AG10803 (cell line): Measurements from ENCODE around the gene COL11A2.

ENCODE experiments used
- DNase-seq: peaks from one replicate; pipeline ENCODE4 v3.0.0; 2010; ENCODE audit warnings: low read depth
- H3K4me3 ChIP-seq: 2 replicates; pipeline ENCODE4 v1.5.1; 2011; ENCODE audit warnings: mild to moderate bottlenecking, low read length, control low read depth
- CTCF ChIP-seq: conservative IDR thresholded peaks from 2 replicates; pipeline ENCODE4 v1.5.1; 2011; ENCODE audit warnings: mild to moderate bottlenecking, low read length, control low read depth, inconsistent platforms

COL11A2 gene

DNA sequence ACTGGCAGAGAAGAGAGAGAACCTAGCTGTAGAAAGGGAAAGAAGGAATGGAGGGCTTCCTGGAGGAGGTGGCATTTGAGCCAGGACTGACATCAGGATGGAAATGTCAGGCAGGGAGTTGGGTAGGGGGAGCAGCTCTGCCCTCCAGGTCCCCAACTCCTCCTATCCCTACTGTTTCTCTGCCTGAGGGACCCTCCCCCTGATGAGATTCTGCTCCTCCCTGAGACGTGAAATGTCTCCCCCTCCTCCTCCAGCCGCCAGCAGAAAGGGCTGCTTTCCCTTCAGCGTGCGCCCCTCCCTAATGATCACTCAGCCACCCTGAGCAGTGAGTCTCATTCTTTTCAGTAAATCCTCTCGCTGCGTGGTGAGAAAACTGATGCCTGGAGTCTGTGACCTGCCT lies 75.8 kb downstream of the COL11A2 start:
- H3K4me3 ChIP-seq, result no peak overlapping the region
- TF ChIP-seq CTCF, result no peak
- DNase-seq, result no peak

DNA sequence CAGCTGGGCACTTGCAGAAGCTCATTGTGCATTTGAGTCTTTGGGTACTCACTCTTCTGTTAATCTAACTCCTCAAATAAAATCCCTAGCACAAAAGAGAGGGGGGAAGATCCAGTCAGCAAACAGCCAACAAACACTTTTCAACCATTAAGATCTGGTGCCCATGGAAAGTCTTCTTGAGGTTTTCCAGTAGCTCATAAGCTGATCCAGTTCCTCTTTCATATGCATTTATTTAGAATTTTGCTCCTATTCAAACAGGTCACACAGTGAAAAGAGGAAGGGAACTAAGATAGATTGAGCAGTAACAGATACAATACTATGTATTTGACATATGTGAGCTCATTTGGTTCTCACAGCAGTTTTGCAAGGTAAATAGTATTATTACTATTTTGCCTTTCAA lies 77.9 kb downstream of the COL11A2 start:
- DNase-seq, result no peak
- TF ChIP-seq CTCF, result no peak
- H3K4me3 ChIP-seq, result no peak overlapping the region

GRCh38 chr6:33113755-33114154 lies 78.5 kb downstream of the COL11A2 start:
- DNase-seq, result no peak
- TF ChIP-seq CTCF, result no peak
- H3K4me3 ChIP-seq, result no peak overlapping the region
